ENCODE measurements around the gene G3BP1.
"Not testable (repeated sequence)": the region's sequence is repeated elsewhere in the genome, so short reads cannot be mapped to it uniquely, and the experiment has no call there.

The G3BP1 gene

DNA sequence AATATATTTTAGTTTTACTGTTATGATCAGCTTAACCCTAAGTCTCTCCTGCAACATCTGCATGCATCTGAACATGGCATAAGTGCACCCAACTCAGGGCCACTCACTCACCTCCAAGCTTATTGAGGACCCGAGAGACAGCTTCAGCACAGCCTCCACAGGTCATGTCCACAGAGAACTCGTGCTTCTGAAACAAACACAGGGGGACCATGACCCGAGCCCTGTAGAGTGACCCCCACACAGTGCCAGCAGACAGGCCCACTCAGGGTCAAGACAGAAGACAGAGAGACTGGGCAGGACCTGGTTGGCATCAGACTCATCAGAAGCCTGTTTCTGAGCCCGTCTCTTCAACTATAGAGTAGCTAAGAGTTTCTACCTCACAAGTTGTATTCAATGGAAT, 20.2 kb upstream of the G3BP1 start:
- no peak for DNase-seq

DNA sequence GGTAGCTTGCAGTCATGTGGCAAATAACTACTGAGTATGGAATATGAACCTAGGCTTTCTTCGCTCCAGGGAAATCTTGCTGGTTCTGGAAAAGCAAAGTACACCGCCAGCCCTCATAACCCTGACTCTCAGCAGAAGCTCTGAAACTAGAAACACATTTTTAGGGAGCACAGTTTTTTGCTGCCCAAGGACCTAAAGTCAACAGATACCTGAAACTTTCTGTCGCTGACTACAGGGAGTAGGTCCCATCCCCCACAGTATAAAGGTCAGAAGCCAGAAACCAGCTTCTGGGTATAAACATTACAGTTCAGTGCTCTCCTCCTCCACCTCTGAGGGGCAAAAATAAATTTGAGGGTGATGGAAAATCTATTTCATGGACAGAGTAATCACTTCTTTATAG, 16.4 kb upstream of the G3BP1 start:
- no peak for DNase-seq

DNA sequence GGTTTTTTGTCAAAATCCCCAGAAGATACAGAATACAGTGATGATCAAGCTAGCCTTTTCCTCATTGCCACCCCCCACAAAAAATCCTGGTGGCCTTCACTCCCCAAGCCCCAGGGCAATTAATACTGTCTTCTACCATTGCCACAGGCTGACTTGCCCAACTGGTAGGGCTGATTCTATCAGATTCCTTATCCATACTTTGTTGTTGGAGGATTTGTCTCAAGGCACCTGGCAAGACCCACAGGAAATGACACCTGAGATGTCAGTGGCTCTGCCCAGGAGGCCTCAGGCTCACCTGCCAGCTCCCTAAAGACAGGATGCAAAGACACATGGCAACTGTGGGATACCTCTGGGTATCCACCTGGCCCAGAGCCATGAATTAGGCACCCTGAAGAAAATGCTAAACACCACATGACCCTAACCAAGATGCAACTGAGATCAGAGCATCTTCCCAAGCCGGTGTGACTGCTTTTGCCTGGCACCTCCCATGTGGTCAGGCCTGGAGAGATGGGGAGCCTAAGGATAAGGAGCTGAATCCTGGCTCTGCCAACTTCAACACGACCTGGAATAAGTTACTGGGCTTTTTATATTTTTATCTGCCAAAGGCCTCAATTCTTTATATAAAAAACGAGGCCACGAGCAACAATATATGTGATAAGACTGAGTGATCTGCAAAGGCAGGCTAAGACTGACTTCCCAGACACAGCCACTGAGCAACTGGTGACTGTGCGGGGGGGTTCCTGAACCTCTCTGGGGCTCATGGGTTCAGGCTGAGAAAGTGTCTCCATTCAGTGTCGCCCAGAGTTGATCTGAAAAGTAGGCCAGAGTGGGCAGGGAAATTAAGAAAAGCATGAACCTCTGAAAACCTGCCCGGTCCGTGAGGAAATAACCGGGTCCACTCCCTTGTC, 14.3 kb upstream of the G3BP1 start:
- DNase-seq, result peak in 4 of 56 donors; percentile 40 to 52 (median 49)

DNA sequence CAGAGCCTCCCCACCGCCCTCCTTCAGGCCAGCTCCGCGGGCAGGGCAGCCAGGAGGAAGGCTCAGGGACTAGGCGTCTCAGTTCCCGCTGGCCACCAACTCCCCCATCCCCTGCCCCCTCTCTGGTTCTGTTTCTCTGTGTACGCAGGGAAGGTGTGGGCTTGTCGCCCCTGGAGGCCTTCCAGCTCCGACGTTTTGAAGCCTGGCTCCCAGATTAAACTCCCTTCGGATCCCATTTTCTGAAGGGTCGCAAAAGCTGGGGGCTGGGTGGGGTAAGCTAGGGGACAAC, 13.7 kb upstream of the G3BP1 start:
- DNase-seq, result peak in 8 of 56 donors; percentile 47 to 65 (median 52)

DNA sequence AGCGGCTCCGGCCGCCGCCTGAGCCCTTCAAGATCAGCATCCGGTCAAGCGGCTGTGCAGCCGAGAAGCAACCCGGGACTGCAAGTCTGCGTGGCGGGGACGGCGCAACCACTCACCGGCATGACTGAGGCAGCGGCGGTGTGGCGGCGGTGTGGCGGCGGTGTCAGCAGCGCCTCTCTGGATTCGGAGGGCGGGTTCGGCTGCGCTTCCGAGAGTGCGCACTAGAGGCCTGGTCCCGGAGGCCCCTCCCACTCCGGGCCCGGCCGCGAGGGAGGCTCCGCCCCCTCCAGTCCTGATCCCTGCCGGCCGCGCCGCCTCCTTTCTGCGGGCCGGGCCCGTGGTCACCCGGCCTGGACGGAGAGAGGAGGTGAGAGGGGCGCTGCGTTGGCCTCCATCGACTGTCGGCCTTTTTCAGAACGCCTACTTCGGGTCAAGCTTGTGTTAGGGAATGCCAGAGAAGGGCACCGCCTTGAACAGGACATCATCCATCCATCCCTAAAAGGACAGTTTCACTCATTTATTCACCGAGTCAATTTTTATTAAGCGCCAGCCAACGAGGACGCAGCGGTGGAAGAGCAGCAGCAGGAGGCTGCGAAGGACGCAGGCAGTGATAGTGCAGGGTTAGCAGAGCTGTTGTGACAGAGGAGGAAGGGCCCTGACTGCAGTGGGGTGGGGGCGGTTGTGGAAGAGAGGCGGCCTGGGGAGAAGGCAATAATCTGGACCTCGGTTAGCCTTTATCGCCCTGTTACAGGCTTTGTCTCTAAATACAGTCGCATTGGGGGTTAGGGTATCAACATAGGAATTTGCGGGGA, 13.1 kb upstream of the G3BP1 start, which contains the start of gene ATOX1:
Gene ATOX1 (minus strand): TSS at position 202 of the 812 bp plus-strand sequence. CDS start 80 bp downstream, at position 122.
- DNase-seq, result peak in 55 of 56 donors; percentile 55 to 94 (median 85)

DNA sequence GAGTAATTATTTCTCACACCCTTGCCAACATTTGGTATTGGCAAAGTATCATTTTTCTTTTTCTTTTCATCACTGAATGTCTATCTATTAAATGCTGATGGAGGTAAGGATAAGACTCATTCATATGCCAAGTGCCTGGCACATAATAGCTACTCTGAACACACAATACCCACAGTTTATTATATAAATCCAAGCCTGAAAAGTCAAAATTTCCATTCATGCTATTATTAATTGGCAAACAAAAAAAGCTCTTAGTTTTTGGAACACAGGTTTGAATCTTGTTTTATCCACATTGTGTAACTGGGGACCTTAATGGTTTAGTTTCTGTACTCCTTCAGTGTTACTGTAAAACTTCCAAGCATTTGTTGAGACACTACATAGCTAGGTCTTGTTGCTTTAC, 7.0 kb upstream of the G3BP1 start:
- DNase-seq, result no peak

DNA sequence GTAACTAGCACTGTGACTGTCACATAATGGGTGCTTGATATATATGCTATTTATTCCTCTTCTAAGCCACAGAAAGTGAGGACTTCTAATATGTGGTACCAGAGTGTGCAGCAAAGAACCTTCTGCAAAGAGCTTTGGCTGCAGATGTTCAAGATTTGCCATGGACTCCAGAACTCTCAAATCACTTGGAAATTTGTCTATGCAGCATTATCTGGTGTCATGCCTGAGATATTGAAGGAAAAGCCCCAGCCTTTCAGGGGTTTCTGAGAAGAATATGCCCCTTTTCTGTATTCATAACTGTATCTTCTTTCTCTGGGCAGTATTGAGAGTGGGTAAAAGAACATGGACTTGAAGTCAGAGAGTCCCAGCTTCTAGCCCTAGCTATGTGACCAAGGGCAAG, 4.8 kb upstream of the G3BP1 start:
- no peak for DNase-seq

DNA sequence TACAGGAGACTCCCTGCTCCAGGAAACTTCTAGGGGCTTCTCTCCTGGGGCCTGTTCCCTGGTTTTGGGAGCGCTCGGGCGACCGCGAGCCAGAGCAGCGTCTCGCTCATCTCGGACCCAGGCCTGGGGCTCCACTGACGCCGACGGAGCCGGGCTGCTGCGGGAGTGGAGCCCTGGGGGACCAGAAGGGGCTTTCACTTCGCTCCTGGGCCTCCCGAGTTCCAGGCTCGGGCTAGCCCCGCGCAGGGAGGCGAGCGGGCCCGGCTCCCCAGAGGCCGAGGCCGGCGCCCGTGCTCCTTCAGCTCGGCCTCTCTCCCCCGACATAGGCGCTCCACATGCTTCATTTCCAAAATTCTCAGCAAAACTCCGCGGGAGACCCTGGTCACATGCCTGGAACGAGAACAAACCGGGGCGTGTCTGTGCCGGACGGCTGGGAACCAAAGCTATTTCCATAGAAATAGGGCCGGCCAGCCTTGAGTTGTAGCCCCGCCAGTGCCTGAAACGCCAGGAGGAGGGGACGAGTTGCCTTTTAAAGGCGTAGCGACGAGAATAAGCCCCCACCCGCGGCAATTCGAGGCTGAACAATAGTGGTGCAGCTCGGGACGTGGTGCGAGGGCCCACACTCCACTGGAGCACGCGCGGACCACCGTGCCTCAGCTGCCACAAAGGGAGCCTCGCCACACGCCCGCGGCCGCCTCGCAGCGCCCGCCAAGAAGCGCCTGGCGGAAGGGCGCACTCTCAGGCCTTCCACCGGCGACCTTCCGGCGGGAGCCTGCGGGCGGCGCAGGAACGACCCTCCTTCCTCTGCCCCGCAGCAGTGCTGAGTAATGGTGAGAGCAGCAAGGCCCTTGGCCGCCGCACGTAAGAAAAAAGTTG, 1.1 kb upstream of the G3BP1 start:
- peak in 54 of 56 donors; percentile 27 to 83 (median 66) for DNase-seq

DNA sequence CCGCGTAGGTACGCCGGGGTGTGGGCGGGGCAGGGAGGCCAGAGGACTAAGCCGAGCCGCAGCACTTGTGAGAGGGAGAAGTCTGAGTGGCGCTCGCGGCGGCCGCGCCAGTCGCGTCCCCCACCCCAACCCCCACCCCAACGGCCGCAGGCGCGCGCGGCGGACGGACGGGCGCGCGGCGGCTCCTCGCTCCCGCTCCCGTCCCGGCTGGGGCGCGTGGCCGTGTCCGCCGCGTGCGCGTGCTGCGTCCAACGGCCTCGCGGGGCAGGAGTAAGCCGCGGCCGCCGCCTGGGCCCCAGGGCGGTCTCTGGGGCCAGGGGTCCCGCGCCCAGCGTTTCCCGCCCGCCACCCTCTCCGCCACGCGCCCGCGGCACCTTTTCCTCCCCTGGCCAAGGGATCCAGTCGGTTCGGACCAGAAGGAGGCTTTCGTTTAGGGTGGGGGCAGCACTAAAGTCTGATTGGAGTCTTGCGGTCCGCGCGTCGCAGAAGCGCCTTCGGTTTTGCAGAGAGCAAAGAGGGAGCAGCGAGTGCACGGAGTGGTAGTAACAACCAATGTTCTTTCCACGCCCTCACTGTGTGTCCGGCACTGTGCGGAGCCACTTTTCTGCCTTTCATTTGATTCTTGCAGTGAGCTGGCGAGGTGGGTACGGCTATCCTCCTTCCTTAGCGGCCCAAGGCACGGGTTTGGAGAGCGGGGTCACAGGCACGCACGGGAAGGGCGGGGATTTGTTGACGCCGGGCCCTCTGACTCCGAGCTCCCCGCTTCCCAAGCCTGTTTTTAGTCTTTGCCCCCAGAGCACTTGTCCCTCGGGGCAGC, 483 bp downstream of the G3BP1 start:
- DNase-seq, result peak in 26 of 56 donors; percentile 13 to 81 (median 50)

DNA sequence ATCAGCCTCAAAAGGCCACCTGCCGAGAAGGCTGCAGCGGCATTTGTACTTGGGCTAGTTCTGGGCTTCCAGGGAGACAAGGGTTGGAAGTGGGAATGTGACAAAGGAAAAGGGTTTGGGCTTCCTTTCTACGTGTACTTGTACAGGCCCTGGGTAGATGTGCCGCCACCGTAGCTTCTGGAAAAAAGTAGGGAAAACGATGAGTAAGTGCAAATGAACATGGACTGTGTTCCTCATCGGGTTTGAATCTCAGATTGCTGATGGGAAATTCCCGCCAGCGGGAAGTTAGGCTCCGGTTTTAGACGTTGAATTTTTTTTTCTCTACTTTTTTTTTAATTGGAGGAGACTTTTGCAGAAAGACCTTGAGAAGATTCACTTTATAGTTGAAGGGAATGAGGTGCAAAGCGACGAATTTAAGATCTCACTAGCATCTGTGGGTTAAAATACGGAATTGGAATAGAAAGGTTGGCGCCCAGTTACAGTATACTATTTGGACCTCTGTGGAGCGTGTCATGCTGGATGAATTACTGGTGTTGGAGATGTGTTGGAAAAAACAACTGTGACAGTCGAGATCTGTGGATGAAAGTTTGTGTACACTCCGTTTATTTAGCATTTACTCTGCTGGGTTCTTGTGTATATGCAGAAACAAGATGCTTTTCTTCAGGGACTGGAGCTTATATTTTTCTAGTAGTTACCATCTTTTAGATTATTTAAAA, 1.2 kb downstream of the G3BP1 start:
- DNase-seq, result peak in 6 of 56 donors; percentile 11 to 55 (median 42)

DNA sequence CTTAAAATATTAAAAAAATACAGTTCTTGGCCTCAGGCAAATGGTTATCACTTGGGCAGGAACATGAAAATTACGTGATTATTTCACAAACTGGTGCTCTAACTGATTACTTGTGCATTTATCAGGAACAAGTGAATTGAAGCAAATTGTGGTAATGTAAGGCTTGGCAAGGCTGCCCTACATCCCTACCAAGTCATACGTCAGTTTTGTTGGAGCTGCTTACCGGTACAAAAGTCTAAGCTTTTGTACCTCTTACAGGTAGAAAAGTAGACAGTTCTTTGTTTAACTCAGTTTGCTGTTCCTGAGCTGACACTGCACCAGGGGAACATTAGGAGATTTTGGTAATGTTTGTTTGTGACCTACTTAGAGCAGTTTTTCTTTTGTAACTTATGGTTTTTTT, 2.2 kb downstream of the G3BP1 start:
- no peak for DNase-seq

DNA sequence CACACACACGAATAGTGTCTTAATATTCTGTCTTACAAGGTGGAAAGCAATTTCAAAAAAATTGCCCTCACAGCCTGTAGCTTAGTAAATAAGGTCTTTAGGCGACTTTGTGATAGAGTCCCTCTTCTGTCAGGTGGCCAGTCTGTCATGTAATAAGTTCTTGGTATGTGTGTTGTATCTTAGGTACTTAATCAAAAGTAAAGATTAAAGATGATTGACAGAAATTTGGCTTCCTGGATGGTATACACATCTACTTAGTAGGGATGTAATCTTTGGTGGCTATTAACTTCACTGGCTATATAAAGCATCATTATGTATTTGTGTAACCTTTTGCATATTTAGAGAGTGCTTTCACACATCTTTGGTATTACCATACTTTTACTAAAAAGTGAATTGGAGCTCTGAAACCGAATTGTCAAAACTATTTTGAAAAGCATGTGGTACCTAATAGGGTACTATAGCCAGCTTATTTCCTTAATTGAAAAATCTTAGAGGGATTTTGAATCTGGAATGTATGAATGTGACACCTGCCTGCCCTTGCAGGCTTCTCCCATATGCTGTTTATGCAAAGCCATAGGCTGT, 3.4 kb downstream of the G3BP1 start:
- DNase-seq, result no peak

DNA sequence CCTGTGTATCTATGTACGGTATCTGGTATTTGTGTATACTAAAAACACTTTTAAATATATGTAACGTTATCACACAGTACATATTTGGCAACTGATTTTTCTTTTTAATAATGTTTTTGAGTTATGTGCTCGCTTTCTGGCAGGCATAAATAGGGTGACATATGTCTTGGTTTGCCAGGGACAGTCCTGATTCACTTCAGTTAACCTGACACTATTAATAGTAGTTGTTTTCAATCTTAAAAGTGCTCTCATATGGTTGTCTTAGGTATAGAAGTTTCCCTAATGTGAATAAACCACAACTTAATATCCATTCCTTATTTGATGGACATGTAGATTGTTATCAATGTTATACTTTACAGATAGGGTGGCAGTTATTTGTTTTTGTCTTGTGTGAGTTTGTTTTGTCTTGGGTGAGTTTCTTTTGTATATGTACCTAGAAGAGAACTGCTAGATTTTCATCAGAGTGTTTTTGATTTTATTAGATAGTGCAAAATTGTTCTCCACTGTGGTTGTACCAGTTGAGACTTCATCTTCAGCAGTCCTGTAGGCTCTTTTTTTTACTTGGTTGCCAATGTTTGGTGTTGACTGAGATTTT, 7.9 kb downstream of the G3BP1 start:
- DNase-seq, result no peak

DNA sequence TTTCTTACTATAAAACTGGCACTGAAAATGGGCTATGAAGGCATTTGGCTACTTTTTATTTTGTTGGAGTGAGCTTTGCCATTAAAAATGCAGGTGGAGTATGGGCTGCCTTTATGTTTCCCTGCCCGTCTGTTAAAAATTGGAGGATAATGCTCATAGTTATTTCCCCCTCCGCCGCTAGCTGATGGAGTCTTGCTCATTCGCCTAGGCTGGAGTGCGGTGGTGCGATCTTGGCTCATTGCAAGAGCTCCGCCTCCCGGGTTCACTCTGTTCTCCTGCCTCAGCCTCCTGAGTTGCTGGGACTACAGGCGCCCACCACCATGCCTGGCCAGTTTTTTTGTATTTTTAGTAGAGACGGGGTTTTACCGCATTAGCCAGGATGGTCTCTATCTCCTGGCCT, 8.6 kb downstream of the G3BP1 start:
- DNase-seq, result no peak

DNA sequence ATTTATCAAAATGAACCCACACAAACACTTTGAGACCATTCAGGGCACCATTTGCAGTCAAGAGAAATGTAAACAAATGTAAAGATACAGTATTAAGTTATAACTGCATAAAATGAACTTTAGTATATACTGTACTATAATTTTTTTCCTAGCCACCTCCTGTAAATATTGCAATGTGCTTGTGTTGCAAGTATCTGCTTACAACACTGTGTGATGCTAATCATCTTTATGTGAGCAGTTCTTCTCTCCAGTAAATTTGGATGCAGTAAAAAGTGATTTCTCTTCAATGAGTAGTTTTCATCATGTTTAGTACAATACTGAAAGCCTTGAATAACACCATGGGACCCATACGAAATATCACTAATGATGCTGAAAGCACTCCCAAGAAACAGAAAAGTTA, 9.4 kb downstream of the G3BP1 start:
- no peak for DNase-seq

DNA sequence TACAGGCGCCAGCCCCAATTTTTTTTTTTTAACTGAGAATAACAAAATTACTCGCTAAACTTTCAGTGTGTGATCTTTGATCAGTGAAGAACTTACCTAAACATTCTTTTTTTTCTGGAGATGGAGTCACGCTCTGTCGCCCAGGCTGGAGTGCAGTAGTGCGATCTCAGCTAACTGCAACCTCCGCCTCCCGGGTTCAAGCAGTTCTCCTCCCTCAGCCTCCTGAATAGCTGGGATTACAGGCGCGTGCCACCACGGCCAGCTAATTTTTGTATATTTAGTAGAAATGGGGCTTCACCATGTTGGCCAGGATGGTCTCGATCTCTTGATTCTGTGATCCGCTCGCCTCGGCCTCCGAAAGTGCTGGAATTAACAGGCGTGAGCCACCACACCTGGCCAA, 11.9 kb downstream of the G3BP1 start:
- not testable (repeated sequence) for DNase-seq

DNA sequence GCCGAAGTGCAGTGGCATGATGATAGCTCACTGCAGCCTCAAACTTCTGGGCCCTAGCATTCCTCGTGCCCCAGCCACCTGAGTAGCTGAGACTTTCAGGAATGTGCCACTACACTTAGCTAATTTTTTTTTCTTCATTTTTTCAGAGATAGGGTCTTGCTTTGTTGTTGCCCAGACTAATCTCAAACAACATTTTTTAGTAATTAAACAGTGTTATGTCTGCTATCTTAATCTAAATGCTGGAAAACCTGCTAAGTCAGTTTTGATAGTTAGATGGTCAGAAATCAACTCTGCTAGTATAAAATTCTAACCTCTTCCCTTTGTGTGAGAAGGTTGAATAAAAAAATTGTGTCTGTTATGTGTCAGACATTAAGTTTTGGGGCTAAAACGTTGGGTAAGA, 12.4 kb downstream of the G3BP1 start:
- no peak for DNase-seq

DNA sequence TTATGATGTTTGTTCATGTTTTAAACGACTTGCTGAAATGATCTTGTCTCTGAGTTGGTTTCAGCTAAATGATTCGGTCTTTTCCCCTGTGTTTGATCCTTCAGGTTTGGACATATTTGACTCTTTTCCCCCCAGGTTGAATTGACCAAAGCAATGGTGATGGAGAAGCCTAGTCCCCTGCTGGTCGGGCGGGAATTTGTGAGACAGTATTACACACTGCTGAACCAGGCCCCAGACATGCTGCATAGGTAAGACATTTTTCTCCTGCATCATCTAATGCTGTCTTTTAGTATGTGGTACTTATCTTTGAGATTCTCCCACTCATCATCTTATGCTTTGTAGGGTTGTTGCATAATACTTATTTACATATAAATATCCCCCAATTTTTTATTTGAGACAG, 14.7 kb downstream of the G3BP1 start:
- no peak for DNase-seq

DNA sequence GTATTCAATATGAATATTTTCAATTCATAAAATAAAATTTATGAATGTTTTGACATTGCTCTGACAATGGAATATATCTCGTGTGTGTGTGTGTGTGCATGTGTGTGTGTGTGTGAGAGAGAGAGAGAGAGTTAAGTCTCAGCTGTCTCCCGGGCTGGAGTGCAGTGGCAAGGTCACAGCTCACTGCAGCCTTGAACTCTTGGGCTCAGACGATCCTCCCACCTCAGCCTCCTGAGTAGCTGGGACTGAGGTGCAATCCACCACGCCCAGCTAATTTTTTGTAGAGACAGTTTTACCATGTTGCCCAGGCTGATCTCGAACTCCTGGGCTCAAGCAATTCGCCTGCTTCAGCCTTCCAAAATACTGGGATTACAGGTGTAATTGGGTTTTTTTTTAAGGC, 16.1 kb downstream of the G3BP1 start:
- DNase-seq, result no peak

Data from amygdala (tissue), 56 donors.